Ishikawa (cell line): ENCODE results near the gene GRID1.

Experiments
- CEBPB ChIP-seq: IDR thresholded peaks from 2 replicates; pipeline ENCODE4 v1.6.1; 2012
- EP300 ChIP-seq: IDR thresholded peaks from 2 replicates; pipeline ENCODE4 v1.6.1; 2012; ENCODE audit warnings: borderline replicate concordance
- NFIC ChIP-seq: IDR thresholded peaks from 2 replicates; pipeline ENCODE4 v1.6.1; 2012
- TAF1 ChIP-seq: IDR thresholded peaks from 2 replicates; pipeline ENCODE4 v1.6.1; 2012; ENCODE audit warnings: low read depth, mild to moderate bottlenecking
- TF ChIP-seq, protein P1 (sequence below): IDR thresholded peaks from 2 replicates; pipeline ENCODE4 v1.6.1; 2012; ENCODE audit warnings: low read depth, mild to moderate bottlenecking
- TF ChIP-seq, protein P2 (sequence below): IDR thresholded peaks from 2 replicates; pipeline ENCODE4 v1.6.1; 2012
- TF ChIP-seq, protein P3 (sequence below): IDR thresholded peaks from 2 replicates; pipeline ENCODE4 v1.6.1; 2012

DNA sequence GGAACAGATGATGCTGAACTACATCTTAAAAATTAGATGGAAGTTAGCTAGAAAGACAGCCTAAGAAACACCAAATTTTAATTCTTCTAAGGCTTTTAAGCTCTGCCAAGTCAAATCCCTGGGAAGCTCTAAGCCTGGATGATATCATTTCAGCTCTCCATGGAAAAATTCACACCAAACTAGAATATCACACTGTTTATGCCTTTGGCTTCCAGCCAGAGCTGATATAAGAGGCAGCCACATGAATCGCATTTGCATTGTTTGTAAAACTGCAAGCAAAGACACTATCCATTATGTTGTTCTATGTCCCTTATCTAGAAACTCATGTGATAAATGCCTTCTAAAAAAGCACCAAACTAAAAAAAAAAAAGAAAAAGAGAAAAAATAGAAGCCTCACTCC lies 430.4 kb downstream of the GRID1 start:
- TF ChIP-seq TAF1 (no peak), CEBPB (no peak), EP300 (no peak), NFIC (no peak)
- TF ChIP-seq, protein P1, sequence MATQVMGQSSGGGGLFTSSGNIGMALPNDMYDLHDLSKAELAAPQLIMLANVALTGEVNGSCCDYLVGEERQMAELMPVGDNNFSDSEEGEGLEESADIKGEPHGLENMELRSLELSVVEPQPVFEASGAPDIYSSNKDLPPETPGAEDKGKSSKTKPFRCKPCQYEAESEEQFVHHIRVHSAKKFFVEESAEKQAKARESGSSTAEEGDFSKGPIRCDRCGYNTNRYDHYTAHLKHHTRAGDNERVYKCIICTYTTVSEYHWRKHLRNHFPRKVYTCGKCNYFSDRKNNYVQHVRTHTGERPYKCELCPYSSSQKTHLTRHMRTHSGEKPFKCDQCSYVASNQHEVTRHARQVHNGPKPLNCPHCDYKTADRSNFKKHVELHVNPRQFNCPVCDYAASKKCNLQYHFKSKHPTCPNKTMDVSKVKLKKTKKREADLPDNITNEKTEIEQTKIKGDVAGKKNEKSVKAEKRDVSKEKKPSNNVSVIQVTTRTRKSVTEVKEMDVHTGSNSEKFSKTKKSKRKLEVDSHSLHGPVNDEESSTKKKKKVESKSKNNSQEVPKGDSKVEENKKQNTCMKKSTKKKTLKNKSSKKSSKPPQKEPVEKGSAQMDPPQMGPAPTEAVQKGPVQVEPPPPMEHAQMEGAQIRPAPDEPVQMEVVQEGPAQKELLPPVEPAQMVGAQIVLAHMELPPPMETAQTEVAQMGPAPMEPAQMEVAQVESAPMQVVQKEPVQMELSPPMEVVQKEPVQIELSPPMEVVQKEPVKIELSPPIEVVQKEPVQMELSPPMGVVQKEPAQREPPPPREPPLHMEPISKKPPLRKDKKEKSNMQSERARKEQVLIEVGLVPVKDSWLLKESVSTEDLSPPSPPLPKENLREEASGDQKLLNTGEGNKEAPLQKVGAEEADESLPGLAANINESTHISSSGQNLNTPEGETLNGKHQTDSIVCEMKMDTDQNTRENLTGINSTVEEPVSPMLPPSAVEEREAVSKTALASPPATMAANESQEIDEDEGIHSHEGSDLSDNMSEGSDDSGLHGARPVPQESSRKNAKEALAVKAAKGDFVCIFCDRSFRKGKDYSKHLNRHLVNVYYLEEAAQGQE = no peak
- TF ChIP-seq, protein P2, sequence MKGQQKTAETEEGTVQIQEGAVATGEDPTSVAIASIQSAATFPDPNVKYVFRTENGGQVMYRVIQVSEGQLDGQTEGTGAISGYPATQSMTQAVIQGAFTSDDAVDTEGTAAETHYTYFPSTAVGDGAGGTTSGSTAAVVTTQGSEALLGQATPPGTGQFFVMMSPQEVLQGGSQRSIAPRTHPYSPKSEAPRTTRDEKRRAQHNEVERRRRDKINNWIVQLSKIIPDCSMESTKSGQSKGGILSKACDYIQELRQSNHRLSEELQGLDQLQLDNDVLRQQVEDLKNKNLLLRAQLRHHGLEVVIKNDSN = no peak
- TF ChIP-seq, protein P3, sequence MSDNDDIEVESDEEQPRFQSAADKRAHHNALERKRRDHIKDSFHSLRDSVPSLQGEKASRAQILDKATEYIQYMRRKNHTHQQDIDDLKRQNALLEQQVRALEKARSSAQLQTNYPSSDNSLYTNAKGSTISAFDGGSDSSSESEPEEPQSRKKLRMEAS = no peak
